ENCODE measurements around the gene VCL.

The VCL gene
- long read RNA-seq, full-length matches to known transcripts = 123 of 167 reads
- long read RNA-seq, partial matches to known transcripts = 22 of 167 reads
- long read RNA-seq, other reads (novel, unspliced or antisense) = 22 of 167 reads

- DNase-seq (ENCODE audit: low read depth in 1 of 2, low spot score in 1 of 2) = peak; percentile 94 to 96
- Histone ChIP-seq H3K27me3 (ENCODE audit: insufficient read depth, poor library complexity, severe bottlenecking) (no peaks in the 10 kb centered on the region), H3K27ac (replicated peaks) (peak within 1 kb of the TSS; percentile 73), H3K4me3 (replicated peaks; ENCODE audit: insufficient read depth, low read length) (peak within 1 kb of the TSS; percentile 93)
- TF ChIP-seq CTCF (IDR thresholded peaks at IDR 0.05; ENCODE audit: insufficient read depth, low read length) = no peak
- TF ChIP-seq POLR2AphosphoS5 (IDR thresholded peaks at IDR 0.05; ENCODE audit: low read depth) = peak; percentile 61; the same call in 1 of the 2 replicates
- TF ChIP-seq REST (IDR thresholded peaks at IDR 0.05; ENCODE audit: insufficient replicate concordance, low read depth) = peak; percentile 44
- no peak for TF ChIP-seq GABPA (IDR thresholded peaks at IDR 0.05; ENCODE audit: low read depth)
- TF ChIP-seq SPI1 (IDR thresholded peaks at IDR 0.05; ENCODE audit: borderline replicate concordance, low read depth) = no peak
Observed at GRCh38 chr10:73997787-73998622, at the start of gene VCL. TSS of gene VCL (plus strand) at chr10:73998116. CDS start at chr10:73998208, 92 bp downstream.

GRCh38 chr10:73948947-73949633 lies 48.8 kb upstream of the VCL start:
- TF ChIP-seq CTCF (IDR thresholded peaks at IDR 0.05; ENCODE audit: insufficient read depth, low read length) (no peak), SPI1 (IDR thresholded peaks at IDR 0.05; ENCODE audit: borderline replicate concordance, low read depth) (no peak), GABPA (IDR thresholded peaks at IDR 0.05; ENCODE audit: low read depth) (no peak), REST (IDR thresholded peaks at IDR 0.05; ENCODE audit: insufficient replicate concordance, low read depth) (no peak), POLR2AphosphoS5 (IDR thresholded peaks at IDR 0.05; ENCODE audit: low read depth) (no peak)
- no peak overlapping the region for H3K4me3 ChIP-seq (replicated peaks; ENCODE audit: insufficient read depth, low read length)

GRCh38 chr10:73950155-73950948 lies 47.6 kb upstream of the VCL start:
- TF ChIP-seq GABPA (IDR thresholded peaks at IDR 0.05; ENCODE audit: low read depth) = no peak
- no peak for TF ChIP-seq CTCF (IDR thresholded peaks at IDR 0.05; ENCODE audit: insufficient read depth, low read length)
- TF ChIP-seq POLR2AphosphoS5 (IDR thresholded peaks at IDR 0.05; ENCODE audit: low read depth) = no peak
- no peak for TF ChIP-seq SPI1 (IDR thresholded peaks at IDR 0.05; ENCODE audit: borderline replicate concordance, low read depth)
- TF ChIP-seq REST (IDR thresholded peaks at IDR 0.05; ENCODE audit: insufficient replicate concordance, low read depth) = no peak
- Histone ChIP-seq H3K27ac (replicated peaks) (no peak overlapping the region), H3K27me3 (ENCODE audit: insufficient read depth, poor library complexity, severe bottlenecking) (no peaks in the 10 kb centered on the region), H3K4me3 (replicated peaks; ENCODE audit: insufficient read depth, low read length) (no peak overlapping the region)
- no peak for DNase-seq (ENCODE audit: low read depth in 1 of 2, low spot score in 1 of 2)

More at GRCh38 chr10:73948947-73949633, 48.8 kb upstream of the VCL start:
- Histone ChIP-seq H3K27ac (replicated peaks) (no peak overlapping the region), H3K27me3 (ENCODE audit: insufficient read depth, poor library complexity, severe bottlenecking) (no peaks in the 10 kb centered on the region)
- no peak for DNase-seq (ENCODE audit: low read depth in 1 of 2, low spot score in 1 of 2)

Measured in HL-60 (cell line).